HTR-8/SVneo (cell line): Measurements from ENCODE around the gene FCRL3.
"Not testable (repeated sequence)": the region's sequence is repeated elsewhere in the genome, so short reads cannot be mapped to it uniquely, and the experiment has no call there.

ENCODE experiments used
- DNase-seq: peaks from one replicate; pipeline ENCODE4 v3.0.0; 2011; ENCODE audit warnings: low spot score, mixed read lengths; ENCODE audit not compliant: insufficient read length
- FAIRE-seq: peaks from 2 replicates; lab custom pipeline; 2011; peaks lifted over from hg19 to GRCh38; lab: Jason Lieb, UNC

Gene FCRL3

GRCh38 chr1:157700732-157701131, at the start of gene FCRL3:
Gene FCRL3 (minus strand): TSS chr1:157700769. CDS start chr1:157700489, 280 bp downstream.
- FAIRE-seq, result no peak
- DNase-seq, result no peak

- no peak for DNase-seq
- FAIRE-seq, result no peak
Observed at GRCh38 chr1:157748262-157748817, 47.8 kb upstream of the FCRL3 start.

GRCh38 chr1:157739229-157739901, 38.8 kb upstream of the FCRL3 start:
- FAIRE-seq, result no peak
- DNase-seq, result no peak

- DNase-seq, FAIRE-seq: not testable (repeated sequence)
Observed at GRCh38 chr1:157735991-157736390, 35.4 kb upstream of the FCRL3 start.

GRCh38 chr1:157734321-157734720, 33.8 kb upstream of the FCRL3 start:
- FAIRE-seq, result no peak
- no peak for DNase-seq

GRCh38 chr1:157732755-157733154, 32.2 kb upstream of the FCRL3 start:
- no peak for FAIRE-seq
- no peak for DNase-seq

GRCh38 chr1:157725221-157725577, 24.6 kb upstream of the FCRL3 start:
- DNase-seq, result no peak
- FAIRE-seq, result no peak

GRCh38 chr1:157724537-157725220, 24.1 kb upstream of the FCRL3 start:
- FAIRE-seq (no peak), DNase-seq (no peak)

GRCh38 chr1:157723157-157723556, 22.6 kb upstream of the FCRL3 start:
- no peak for FAIRE-seq
- no peak for DNase-seq

GRCh38 chr1:157721985-157722384, 21.4 kb upstream of the FCRL3 start:
- DNase-seq (no peak), FAIRE-seq (no peak)

GRCh38 chr1:157715736-157716135, 15.2 kb upstream of the FCRL3 start:
- FAIRE-seq (no peak), DNase-seq (no peak)

GRCh38 chr1:157711802-157712201, 11.2 kb upstream of the FCRL3 start:
- DNase-seq (no peak), FAIRE-seq (no peak)

GRCh38 chr1:157704878-157705277, 4.3 kb upstream of the FCRL3 start:
- FAIRE-seq, result no peak
- DNase-seq, result no peak

- DNase-seq (no peak), FAIRE-seq (no peak)
Observed at GRCh38 chr1:157703981-157704380, 3.4 kb upstream of the FCRL3 start.

- DNase-seq (no peak), FAIRE-seq (no peak)
Observed at GRCh38 chr1:157702308-157702825, 1.8 kb upstream of the FCRL3 start.

GRCh38 chr1:157700305-157700704, 264 bp downstream of the FCRL3 start:
- DNase-seq, result no peak
- no peak for FAIRE-seq

GRCh38 chr1:157697781-157698569, 2.6 kb downstream of the FCRL3 start:
- FAIRE-seq (no peak), DNase-seq (no peak)

GRCh38 chr1:157696966-157697628, 3.5 kb downstream of the FCRL3 start:
- DNase-seq (no peak), FAIRE-seq (no peak)

GRCh38 chr1:157695417-157695816, 5.2 kb downstream of the FCRL3 start:
- DNase-seq (no peak), FAIRE-seq (no peak)

GRCh38 chr1:157691285-157691920, 9.2 kb downstream of the FCRL3 start:
- FAIRE-seq (no peak), DNase-seq (peak; percentile 9)
